Peyer's patch (tissue), 4 donors: ENCODE measurements around the gene PRCD.

Source experiments
- CTCF ChIP-seq, 6 experiments: fragments of 450-650 bp in 4 of 6; fragments of 200-600 bp in 2 of 6; sonication (generic) in 1 of 6; IDR thresholded peaks; one replicate each; pipeline ENCODE4 v1.5.1; 2017 to 2019; ENCODE audit warnings: antibody characterized with exemption in 6 of 6, mild to moderate bottlenecking in 3 of 6, moderate library complexity in 1 of 6
- POLR2A ChIP-seq, 2 donors: fragments of 450-650 bp; IDR thresholded peaks; one replicate each; pipeline ENCODE4 v1.5.1; 2017; ENCODE audit warnings: antibody characterized with exemption in 2 of 2, mild to moderate bottlenecking in 2 of 2, moderate library complexity in 2 of 2

- TF ChIP-seq CTCF (IDR thresholded peaks at IDR 0.05) (no peak), POLR2A (IDR thresholded peaks at IDR 0.05) (no peak)
Observed at GRCh38 chr17:76536511-76537287, 3.1 kb upstream of the PRCD start.
